Left ventricle myocardium inferior (tissue), 1 donor: Measurements from ENCODE around the gene FPR2. TPM values are rescaled to one million over a fixed set of nuclear protein-coding genes. Genes with fewer than 3 reads are reported as not detected.
"Not testable (repeated sequence)": the region's sequence is repeated elsewhere in the genome, so short reads cannot be mapped to it uniquely, and the experiment has no call there.

Source experiments
- DNase-seq: peaks from one replicate; pipeline ENCODE4 v3.0.0-alpha.2; 2020
- H3K27ac ChIP-seq: fragments of 200-600 bp; replicated peaks from 2 replicates; pipeline ENCODE4 v1.8.0; 2021
- H3K27me3 ChIP-seq: fragments of 200-600 bp; 2 replicates; pipeline ENCODE4 v1.8.0; 2021; ENCODE audit warnings: low read depth
- H3K36me3 ChIP-seq: fragments of 200-600 bp; 2 replicates; pipeline ENCODE4 v1.8.0; 2021
- H3K4me1 ChIP-seq: fragments of 200-600 bp; 2 replicates; pipeline ENCODE4 v1.8.0; 2021
- H3K4me3 ChIP-seq: fragments of 200-600 bp; 2 replicates; pipeline ENCODE4 v1.8.0; 2021; ENCODE audit warnings: mild to moderate bottlenecking, moderate library complexity
- H3K9me3 ChIP-seq: fragments of 200-600 bp; replicated peaks from 2 replicates; pipeline ENCODE4 v1.8.0; 2021
- CTCF ChIP-seq: fragments of 200-600 bp; IDR thresholded peaks from 2 replicates; pipeline ENCODE4 v1.8.0; 2021; ENCODE audit warnings: antibody characterized with exemption, mild to moderate bottlenecking, borderline replicate concordance
- intact Hi-C: fragments of 100-400 bp; cut with micrococcal nuclease; formaldehyde crosslinking; loops from one replicate; pipeline ENCODE4 v1.11.0; 2022
- total RNA-seq: library from RNA; stranded (reverse); fragmentation: NEBNext Ultra II Directional; extraction: Animal tissue kit (Norgen Biotek cat#: 25700); gene quantifications from one replicate; pipeline ENCODE4 v1.2.1, GENCODE V29; 2021
- donor health status: DM: no; HTN: yes; CAD: no; lungs with severe emphysema.

Gene FPR2
- total RNA-seq, 1 donor from 2014 or later: 0.74 TPM

GRCh38 chr19:51735759-51736449, 25.1 kb upstream of the FPR2 start:
- H3K36me3 ChIP-seq: no peaks in the 10 kb centered on the region
- DNase-seq: peak; percentile 31
- TF ChIP-seq CTCF: no peak
- H3K4me1 ChIP-seq: no peaks in the 10 kb centered on the region
- H3K27me3 ChIP-seq: peaks cover 84% of the 10 kb centered on the region
- no peak overlapping the region for H3K27ac ChIP-seq
- no peak overlapping the region for H3K4me3 ChIP-seq
- peaks cover 3% of the 10 kb centered on the region for H3K9me3 ChIP-seq
- intact Hi-C loops: no loop called here

GRCh38 chr19:51737389-51737788, 23.6 kb upstream of the FPR2 start:
- TF ChIP-seq CTCF: no peak
- intact Hi-C loops: no loop called here
- Histone ChIP-seq H3K4me1 (no peaks in the 10 kb centered on the region), H3K4me3 (no peak overlapping the region), H3K36me3 (no peaks in the 10 kb centered on the region), H3K27ac (no peak overlapping the region), H3K27me3 (peaks cover 81% of the 10 kb centered on the region), H3K9me3 (no peaks in the 10 kb centered on the region)
- DNase-seq: no peak

DNA sequence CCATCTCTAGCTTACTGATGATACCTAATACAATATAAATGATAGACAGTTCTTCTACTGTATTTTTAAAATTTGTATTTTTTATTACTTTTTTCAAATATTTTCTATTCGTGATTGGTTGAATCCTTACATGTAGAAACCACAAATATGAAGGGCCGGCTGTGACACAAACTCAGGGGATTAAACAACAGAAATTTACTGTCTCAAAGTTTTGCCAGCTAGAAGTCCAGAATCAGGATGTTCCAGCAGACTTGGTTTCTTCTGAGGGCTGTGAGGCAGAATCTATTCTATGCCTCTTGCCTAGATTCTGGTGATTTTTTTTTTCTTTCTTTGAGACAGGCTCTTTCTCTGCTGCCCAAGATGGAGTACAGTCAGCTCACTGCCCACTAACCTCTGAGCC, 23.1 kb upstream of the FPR2 start:
- H3K27ac ChIP-seq: no peak overlapping the region
- no peaks in the 10 kb centered on the region for H3K9me3 ChIP-seq
- intact Hi-C loops: no loop called here
- TF ChIP-seq CTCF: no peak
- H3K4me1 ChIP-seq: no peaks in the 10 kb centered on the region
- H3K4me3 ChIP-seq: no peak overlapping the region
- peaks cover 76% of the 10 kb centered on the region for H3K27me3 ChIP-seq
- DNase-seq: no peak
- H3K36me3 ChIP-seq: no peaks in the 10 kb centered on the region

DNA sequence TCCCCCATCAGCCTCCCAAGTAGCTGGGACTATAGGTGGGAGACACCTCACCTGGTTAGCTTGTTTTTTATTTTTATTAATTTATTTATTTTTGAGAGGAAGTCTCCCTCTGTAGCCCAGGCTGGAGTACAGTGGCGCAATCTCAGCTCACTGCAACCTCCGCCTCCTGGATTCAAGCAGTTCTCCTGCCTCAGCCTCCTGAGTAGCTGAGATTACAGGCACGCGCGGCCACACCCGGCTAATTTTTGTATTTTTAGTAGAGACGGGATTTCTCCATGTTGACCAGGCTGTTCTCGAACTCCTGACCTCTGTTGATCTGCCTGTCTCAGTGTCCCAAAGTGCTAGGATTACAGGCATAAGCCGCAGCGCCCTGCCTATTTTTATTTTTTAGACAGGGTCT, 22.5 kb upstream of the FPR2 start:
- peaks cover 73% of the 10 kb centered on the region for H3K27me3 ChIP-seq
- H3K4me3 ChIP-seq, H3K27ac ChIP-seq, H3K4me1 ChIP-seq, H3K36me3 ChIP-seq, DNase-seq, H3K9me3 ChIP-seq, intact Hi-C loops: not testable (repeated sequence)

- DNase-seq: no peak
- Histone ChIP-seq H3K9me3 (no peaks in the 10 kb centered on the region), H3K27me3 (peaks cover 67% of the 10 kb centered on the region), H3K36me3 (no peaks in the 10 kb centered on the region), H3K27ac (no peak overlapping the region), H3K4me1 (no peaks in the 10 kb centered on the region), H3K4me3 (no peak overlapping the region)
- TF ChIP-seq CTCF: no peak
- intact Hi-C loops: no loop called here
Measured at GRCh38 chr19:51739466-51740213, 21.3 kb upstream of the FPR2 start.

GRCh38 chr19:51740356-51740755, 20.6 kb upstream of the FPR2 start:
- Histone ChIP-seq H3K36me3 (no peaks in the 10 kb centered on the region), H3K9me3 (no peaks in the 10 kb centered on the region), H3K27ac (no peak overlapping the region), H3K4me1 (no peaks in the 10 kb centered on the region), H3K4me3 (no peak overlapping the region), H3K27me3 (peaks cover 64% of the 10 kb centered on the region)
- intact Hi-C loops: no loop called here
- no peak for TF ChIP-seq CTCF
- no peak for DNase-seq
